Hypothalamus (tissue), 51 donors: ENCODE measurements around the gene UNC45A.

Experiments
- DNase-seq, 51 donors: peaks; one replicate each; lab custom pipeline; 2025; lab: John Stamatoyannopoulos, UW

Gene UNC45A

DNA sequence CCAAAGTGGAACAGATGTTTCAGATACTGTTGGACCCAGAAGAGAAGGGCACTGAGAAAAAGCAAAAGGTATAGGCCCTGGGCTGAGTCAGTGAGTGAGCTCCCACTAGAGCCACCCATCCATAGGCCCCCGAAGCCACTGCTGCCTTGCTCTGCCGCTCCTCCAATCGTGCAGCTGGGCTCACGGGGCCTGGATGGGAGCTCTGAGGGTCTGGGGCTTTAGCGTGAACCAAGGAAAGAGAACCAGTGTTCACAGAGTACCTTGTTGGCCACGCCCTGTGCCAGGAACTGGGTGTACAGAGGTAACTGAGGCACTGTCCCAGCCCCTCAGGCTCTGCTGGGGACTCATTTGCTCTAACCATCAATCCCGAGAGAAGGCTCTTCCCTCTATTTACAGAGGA is 4.7 kb downstream of the UNC45A start:
- DNase-seq = no peak

DNA sequence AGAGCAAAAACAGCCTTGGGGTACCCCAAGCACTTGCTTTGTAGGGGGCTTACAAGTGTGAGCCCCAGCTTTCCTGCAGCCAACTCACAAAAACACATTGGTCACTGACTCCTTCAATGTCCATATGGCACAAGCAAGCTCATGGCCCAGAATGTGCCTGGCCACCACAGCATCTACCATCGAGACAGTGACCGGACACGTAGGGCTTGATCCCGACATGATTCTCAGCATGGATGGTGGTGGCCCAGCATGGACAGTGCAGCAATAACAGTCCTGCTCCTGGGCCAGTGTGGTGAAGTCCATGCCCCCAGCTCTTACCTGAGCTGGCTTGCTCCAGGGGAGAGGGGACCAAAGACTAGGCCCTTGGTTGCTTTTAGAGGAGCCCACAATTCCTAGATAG is 6.0 kb downstream of the UNC45A start:
- DNase-seq = no peak

DNA sequence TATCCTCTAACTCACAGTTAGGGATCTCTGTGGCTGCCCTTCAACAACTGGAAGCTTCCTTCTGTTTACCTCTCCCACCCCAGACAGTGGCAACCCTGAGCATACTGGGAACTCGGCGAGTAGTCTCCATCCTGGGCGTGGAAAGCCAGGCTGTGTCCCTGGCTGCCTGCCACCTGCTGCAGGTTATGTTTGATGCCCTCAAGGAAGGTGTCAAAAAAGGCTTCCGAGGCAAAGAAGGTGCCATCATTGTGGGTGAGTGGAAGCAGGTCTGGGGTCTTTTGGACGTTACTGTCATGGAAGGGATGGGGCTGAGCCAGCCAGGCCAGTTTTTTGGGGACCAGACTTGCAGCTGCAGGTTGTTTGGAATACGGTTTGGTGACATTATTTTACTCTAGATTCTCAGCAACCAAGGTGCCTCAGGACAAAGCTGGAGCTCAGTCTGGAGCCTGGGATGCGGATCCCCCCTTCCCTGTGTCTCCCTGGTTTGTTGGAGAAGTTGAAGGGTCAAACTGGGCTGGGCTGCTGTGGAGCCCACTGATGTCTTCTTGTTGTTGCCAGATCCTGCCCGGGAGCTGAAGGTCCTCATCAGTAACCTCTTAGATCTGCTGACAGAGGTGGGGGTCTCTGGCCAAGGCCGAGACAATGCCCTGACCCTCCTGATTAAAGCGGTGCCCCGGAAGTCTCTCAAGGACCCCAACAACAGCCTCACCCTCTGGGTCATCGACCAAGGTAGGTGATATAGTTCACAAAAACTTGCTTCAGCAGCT is 7.5 kb downstream of the UNC45A start:
- no peak for DNase-seq

DNA sequence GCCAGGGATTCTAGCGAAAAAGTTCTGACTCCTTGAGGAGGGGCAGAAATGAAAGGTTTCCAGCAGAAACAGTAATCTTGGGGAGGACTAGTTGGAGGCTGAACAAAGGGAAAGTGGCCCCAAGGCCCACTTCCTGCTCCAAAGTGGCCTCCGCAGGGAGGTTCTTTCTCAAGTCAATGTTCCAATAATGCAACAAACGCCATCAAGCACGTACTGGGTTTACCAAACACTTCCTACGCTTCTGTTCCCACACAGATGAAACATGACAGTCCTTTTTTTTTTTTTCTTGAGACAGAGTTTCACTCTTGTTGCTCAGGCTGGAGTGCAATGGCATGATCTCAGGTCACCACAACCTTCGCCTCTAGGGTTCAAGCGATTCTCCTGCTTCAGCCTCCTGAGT is 10.0 kb downstream of the UNC45A start:
- DNase-seq = no peak

DNA sequence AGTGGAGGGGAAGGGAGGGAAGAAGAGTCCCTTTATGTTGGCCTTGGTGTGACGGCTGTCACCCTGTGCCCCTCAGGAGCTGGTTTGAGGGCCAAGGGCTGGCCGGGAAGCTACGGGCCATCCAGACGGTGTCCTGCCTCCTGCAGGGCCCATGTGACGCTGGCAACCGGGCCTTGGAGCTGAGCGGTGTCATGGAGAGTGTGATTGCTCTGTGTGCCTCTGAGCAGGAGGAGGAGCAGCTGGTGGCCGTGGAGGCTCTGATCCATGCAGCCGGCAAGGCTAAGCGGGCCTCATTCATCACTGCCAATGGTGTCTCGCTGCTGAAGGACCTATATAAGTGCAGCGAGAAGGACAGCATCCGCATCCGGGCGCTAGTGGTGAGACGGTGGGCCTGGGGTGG is 11.5 kb downstream of the UNC45A start:
- DNase-seq = no peak

DNA sequence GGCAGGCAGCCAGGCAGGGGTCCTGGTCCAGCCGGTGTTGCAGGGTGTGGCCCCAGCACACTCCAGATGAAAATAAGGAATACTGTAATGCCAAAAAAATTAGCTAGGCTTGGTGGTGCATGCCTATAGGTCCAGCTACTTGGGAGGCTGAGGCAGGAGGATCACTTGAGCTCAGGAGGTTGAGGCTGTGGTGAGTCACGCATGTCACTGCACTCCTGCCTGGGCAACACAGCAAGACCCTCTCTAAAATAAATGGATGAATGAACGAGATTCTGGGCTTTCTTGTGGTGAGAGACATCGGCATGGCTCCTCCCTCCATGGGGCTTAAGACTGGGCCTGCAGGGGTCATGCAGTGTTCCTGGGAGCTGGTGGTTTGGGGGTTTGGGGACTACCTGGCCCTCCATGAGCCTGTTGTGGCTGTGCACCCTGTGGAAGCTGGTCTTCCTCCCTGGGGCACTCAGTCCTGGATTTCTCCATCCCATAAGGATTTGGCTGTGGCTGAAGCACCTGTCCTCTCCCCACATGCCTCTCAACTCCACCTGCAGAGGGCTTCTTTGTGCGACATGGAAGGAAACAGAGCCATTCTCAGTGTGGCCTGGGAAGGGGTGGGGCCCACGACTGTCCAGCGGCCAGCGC is 12.0 kb downstream of the UNC45A start:
- DNase-seq = no peak

DNA sequence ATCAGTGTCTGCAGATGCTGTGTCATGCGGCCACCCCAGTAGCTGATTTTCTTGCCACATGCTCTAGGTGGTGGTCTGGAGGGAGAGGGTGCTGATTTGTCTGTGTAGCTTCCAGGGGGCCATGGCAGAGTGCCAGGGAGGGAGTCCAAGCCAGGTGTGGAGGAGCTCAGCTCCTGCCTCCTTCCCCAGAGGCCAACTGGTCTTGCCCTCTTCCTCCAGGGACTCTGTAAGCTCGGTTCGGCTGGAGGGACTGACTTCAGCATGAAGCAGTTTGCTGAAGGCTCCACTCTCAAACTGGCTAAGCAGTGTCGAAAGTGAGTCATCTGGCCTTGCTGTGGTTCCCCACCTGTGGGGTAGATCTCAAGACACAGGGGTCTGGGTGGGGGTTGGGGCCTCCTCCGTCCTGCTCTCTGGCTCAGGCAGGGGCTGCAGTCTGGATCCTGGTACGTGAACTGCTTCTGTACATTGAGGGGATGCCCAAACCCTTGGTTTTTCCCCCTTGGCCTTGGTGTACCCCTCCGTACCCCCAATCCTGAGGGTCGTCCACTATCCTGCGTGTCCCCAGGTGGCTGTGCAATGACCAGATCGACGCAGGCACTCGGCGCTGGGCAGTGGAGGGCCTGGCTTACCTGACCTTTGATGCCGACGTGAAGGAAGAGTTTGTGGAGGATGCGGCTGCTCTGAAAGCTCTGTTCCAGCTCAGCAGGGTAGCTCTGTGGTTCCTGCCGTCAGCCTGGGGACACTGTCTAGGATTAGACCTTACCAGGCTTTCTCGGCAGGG is 12.7 kb downstream of the UNC45A start:
- DNase-seq = no peak

DNA sequence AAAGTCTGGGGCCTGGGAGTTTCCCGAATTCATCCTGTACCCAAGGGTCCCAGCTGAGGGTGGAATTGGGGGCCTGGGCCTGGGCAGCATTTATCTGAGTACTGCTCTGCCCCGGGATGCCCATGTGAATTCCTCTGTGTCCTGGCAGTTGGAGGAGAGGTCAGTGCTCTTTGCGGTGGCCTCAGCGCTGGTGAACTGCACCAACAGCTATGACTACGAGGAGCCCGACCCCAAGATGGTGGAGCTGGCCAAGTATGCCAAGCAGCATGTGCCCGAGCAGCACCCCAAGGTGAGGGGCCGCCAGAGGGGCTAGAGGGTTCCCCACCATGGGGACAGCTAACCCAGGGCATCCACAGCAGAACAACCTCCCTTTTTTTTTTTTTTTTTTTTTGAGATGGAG is 13.4 kb downstream of the UNC45A start:
- DNase-seq = no peak

DNA sequence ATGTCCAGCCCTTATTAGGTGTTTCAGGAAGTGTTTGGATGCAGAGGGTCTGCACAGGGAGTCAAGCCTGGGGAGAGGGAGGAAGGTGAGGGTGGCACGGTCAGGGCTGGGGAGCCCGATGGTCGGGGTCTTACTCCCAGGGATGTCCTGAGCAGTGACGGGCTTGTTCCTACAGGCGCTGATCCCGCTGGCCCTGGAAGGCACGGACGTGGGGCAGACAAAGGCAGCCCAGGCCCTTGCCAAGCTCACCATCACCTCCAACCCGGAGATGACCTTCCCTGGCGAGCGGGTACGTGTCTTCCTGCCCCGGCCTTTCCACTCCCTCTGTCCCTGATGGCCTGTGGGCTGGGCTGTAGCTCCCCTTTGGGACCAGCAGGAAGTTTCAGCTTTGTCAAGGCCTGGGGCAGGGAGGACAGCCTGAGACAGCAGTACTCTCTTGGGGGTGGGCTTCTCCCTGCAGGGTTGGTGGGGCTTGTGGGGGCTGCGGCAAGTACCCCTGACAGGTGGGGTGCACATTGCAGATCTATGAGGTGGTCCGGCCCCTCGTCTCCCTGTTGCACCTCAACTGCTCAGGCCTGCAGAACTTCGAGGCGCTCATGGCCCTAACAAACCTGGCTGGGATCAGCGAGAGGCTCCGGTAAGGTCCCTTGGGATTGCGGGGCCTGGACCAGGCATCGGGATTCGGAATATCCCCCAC is 15.0 kb downstream of the UNC45A start:
- no peak for DNase-seq

DNA sequence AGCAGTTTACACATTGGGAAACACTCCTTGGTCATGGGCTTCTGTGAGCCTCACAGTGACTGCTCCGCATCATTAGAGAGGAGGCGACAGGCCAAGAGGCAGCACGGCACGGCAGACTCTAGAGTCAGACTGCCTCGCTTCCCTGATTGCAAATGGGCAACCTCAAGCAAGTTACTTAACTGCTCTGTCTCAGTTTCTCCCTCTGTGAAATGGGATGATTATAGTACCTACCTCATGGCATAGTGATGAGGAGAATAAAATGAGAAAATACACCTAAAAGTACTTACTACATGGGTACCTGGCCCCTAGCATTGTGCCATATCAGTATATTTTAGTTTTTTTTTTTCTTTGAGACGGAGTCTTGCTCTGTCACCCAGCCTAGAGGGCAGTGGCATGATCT is 15.6 kb downstream of the UNC45A start:
- no peak for DNase-seq

DNA sequence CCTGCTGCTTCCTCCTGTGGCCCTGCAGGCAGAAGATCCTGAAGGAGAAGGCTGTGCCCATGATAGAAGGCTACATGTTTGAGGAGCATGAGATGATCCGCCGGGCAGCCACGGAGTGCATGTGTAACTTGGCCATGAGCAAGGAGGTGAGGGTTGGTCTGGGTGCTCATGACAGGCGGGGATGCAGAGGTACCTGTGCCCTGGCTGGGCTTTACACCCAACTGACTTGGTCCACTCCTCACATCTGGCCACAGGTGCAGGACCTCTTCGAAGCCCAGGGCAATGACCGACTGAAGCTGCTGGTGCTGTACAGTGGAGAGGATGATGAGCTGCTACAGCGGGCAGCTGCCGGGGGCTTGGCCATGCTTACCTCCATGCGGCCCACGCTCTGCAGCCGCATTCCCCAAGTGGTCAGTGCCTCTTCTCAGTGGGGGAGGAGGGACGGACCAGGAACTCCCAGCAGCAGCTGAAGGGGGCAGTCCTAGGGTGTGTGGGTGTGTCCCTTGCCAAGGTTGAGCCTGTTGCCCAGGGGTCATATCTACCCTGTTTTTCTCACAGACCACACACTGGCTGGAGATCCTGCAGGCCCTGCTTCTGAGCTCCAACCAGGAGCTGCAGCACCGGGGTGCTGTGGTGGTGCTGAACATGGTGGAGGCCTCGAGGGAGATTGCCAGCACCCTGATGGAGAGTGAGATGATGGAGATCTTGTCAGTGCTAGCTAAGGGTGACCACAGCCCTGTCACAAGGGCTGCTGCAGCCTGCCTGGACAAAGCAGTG is 18.0 kb downstream of the UNC45A start:
- no peak for DNase-seq

DNA sequence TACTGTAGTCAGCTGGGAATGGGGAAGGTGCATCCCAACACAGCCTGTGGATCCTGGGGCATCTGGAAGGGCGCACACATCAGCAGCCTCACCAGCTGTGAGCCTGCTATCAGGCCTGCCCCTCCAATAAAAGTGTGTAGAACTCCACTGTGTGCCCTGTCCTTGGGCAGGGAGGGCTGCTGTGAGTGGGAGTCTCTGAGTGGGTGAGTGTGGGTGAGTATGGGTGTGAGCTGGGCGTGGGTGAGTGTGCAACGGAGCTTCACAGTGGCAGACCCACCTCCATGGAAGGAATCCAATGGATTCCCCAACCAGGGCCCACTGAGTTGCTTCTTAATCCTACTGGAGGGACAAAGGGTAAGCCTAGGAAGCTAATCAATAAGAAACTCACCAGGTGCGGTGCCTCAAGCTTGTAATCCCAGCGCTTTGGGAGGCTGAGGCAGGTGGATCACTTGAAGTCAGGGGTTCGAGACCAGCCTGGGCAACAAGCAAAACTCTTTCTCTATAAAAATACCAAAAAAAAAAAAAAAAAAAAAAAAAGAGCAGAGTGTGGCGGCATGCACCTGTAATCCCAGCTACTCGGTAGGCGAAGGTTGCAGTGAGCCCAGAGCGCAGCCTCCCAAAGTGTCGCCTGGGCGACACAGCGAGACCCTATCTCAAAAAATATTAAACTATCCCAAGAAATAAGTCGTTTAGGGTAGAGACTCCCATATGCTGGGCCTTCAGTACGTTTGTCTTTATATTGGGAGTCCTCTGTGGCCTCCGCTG is 19.0 kb downstream of the UNC45A start:
- no peak for DNase-seq

DNA sequence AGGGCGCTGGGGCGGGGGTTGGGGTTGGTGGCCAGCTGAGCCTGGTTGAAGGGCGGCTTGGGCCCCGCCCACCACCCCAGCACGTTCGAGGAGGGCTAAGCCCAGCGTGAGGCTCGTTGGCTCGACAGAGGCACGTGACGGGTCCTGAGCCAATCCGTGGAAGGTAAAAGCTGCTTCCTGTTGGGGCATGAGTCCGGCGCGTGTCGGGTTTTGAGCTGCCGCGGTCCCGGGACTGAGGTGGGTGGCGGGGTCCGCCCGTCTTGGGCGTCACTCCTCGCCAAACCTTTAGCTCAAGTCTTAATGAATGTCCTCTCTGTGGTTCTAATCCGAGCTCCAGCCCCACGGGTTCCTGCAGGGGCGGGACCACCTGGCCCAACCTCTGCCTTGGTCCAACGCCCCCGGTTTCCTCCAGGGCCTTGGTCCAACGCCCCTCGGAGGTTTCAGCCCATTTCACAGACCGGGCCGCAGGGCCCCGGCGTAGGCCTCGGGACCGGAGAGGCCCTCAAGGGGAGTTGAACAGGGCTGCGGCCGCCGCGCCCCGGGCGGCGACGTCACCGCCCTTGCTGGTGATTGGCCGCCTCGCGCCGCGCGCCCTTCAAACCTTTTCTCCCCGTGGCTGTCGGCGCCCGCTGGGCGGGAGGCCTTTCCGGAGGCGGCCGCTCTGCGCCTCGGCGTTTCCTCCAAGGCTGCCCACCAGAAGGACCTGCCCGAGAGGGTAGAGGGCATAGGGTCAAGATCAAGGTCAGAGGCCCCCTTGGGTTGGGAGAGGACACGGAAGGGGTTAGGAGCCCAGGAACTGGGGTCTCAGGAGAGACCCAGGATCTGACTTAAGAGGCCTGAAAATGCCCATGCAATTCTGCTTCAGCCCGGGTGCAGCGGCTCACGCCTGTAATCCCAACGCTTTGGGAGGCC is 19.9 kb downstream of the UNC45A start, which contains the start of gene RCCD1:
Gene RCCD1 (plus strand): TSS at position 173 of the 912 bp plus-strand sequence. CDS start 1,851 bp downstream, outside the sequence.
- peak; percentile 44 to 95 (median 88) for DNase-seq

DNA sequence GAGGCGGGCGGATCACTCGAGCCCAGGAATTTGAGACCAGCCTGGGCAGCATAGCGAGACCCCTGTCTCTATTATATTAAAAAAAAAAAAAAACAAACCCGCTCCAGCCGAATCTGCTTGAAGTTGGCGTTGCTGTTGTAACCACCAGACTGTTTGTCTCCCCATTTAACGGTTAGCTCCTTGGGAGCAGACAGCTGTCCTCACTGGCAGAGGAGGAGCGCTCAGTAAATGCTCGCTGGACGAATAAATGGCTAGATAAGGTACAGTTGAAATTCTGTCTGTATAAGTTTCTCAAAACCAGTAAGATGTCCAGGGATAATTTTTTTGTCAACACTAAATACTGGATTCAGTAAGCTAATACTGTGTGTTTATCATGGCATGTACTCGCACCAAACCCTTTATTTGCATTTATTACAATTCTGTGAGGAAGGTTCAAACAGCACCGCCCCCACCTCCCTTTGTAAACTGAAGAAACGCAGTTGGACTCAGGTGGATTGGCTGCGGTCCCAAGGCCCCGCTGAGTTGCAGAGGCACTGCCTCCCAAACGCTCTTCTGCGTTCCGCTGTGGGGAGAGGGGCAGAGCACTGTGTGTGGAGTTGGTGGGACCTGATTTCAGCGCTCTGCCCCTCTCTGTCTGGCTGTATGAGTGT is 20.7 kb downstream of the UNC45A start:
- DNase-seq = no peak

DNA sequence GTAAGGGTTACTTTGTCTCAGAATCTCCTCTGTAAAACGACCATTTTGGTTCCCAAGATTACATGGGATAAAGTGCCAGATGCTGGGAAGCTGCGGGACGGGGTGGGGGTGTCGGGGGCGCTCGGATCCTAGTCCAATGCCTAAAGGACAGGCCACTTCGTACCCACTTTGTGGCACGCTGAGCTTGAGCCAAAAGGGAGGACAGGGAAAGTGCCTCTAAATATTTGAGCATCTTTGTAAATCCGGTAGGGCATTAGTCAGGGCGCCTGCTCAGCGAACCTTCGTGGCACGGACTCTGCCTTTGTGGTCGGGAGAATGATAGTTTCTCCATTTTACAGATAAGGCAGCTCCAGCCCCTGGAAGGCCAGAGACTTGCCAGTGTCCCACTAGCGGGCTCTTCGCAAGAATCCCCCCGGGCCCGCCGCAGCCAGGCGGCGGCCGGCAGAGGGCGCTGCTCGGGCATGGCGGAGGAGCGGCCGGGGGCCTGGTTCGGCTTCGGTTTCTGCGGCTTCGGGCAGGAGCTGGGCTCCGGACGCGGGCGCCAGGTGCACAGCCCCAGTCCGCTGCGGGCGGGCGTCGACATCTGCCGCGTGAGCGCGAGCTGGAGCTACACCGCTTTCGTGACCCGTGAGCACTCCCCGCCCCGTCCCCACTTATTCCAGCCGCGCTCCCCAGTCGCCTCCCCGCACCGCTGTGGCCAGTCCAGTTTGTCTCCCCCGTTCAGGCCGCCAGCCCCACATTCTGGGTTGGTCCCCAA is 21.4 kb downstream of the UNC45A start:
- peak in 45 of 51 donors; percentile 18 to 81 (median 53) for DNase-seq

DNA sequence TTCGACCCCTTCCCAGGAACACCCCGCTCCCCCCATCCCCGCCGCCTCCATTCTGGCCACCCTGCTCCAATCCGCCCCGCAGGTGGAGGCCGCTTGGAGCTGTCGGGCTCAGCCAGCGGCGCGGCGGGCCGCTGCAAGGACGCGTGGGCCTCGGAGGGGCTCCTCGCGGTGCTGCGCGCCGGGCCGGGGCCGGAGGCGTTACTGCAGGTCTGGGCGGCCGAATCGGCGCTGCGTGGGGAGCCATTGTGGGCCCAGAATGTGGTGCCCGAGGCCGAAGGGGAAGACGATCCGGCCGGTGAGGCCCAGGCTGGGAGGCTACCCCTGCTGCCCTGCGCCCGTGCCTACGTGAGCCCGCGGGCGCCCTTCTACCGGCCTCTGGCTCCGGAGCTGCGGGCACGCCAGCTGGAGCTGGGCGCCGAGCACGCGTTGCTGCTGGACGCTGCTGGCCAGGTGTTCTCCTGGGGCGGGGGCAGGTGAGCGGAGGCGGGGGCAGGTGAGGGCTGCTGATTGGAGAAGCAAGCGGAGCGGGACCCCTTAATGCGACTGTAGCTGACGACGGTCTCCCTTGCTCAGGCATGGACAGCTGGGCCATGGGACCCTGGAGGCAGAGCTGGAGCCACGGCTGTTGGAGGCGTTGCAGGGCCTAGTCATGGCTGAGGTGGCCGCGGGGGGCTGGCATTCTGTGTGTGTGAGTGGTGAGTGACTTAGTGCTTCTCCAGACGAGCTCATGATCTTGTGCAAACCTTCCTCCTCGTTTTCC is 22.1 kb downstream of the UNC45A start:
- peak in 15 of 51 donors; percentile 5 to 81 (median 41) for DNase-seq
